ENCODE measurements around the gene SZT2. TPM values are rescaled to one million over a fixed set of nuclear protein-coding genes. Genes with fewer than 3 reads are reported as not detected.

SZT2 gene
- total RNA-seq, 1 donor from 2014 or later: 43.2 TPM

- H3K27me3 Mint-ChIP-seq (ENCODE audit: unreplicated experiment): peaks cover 16% of the 10 kb centered on the region
Observed at GRCh38 chr1:43351421-43352350, 38.0 kb upstream of the SZT2 start.

GRCh38 chr1:43352351-43352705 lies 37.4 kb upstream of the SZT2 start:
- TF ChIP-seq CTCF (IDR thresholded peaks at IDR 0.05; ENCODE audit: unreplicated experiment): no peak
- Mint-ChIP-seq H3K27me3 (ENCODE audit: unreplicated experiment) (peaks cover 16% of the 10 kb centered on the region), H3K4me1 (ENCODE audit: unreplicated experiment) (peaks cover 12% of the 10 kb centered on the region), H3K36me3 (ENCODE audit: low read depth, unreplicated experiment) (no peaks in the 10 kb centered on the region), H3K9me3 (ENCODE audit: unreplicated experiment) (no peaks in the 10 kb centered on the region), H3K4me3 (ENCODE audit: unreplicated experiment) (no peak overlapping the region), H3K27ac (ENCODE audit: unreplicated experiment) (peak overlapping the region; percentile 10)
- DNase-seq (ENCODE audit: low spot score): no peak

More at GRCh38 chr1:43351421-43352350, 38.0 kb upstream of the SZT2 start:
- H3K27ac Mint-ChIP-seq (ENCODE audit: unreplicated experiment): no peak overlapping the region
- no peaks in the 10 kb centered on the region for H3K36me3 Mint-ChIP-seq (ENCODE audit: low read depth, unreplicated experiment)
- no peak for TF ChIP-seq CTCF (IDR thresholded peaks at IDR 0.05; ENCODE audit: unreplicated experiment)
- peaks cover 12% of the 10 kb centered on the region for H3K4me1 Mint-ChIP-seq (ENCODE audit: unreplicated experiment)
- no peaks in the 10 kb centered on the region for H3K9me3 Mint-ChIP-seq (ENCODE audit: unreplicated experiment)
- no peak for DNase-seq (ENCODE audit: low spot score)
- no peak overlapping the region for H3K4me3 Mint-ChIP-seq (ENCODE audit: unreplicated experiment)

- Mint-ChIP-seq H3K9me3 (ENCODE audit: unreplicated experiment) (no peaks in the 10 kb centered on the region), H3K36me3 (ENCODE audit: low read depth, unreplicated experiment) (no peaks in the 10 kb centered on the region), H3K4me1 (ENCODE audit: unreplicated experiment) (peaks cover 14% of the 10 kb centered on the region), H3K27me3 (ENCODE audit: unreplicated experiment) (peaks cover 16% of the 10 kb centered on the region), H3K27ac (ENCODE audit: unreplicated experiment) (peak overlapping the region; percentile 16), H3K4me3 (ENCODE audit: unreplicated experiment) (no peak overlapping the region)
- no peak for DNase-seq (ENCODE audit: low spot score)
- no peak for TF ChIP-seq CTCF (IDR thresholded peaks at IDR 0.05; ENCODE audit: unreplicated experiment)
Observed at GRCh38 chr1:43352881-43353280, 36.8 kb upstream of the SZT2 start.

- no peaks in the 10 kb centered on the region for H3K9me3 Mint-ChIP-seq (ENCODE audit: unreplicated experiment)
- H3K27ac Mint-ChIP-seq (ENCODE audit: unreplicated experiment): no peak overlapping the region
- H3K4me3 Mint-ChIP-seq (ENCODE audit: unreplicated experiment): no peak overlapping the region
- H3K4me1 Mint-ChIP-seq (ENCODE audit: unreplicated experiment): peaks cover 8% of the 10 kb centered on the region
- peaks cover 11% of the 10 kb centered on the region for H3K27me3 Mint-ChIP-seq (ENCODE audit: unreplicated experiment)
- no peak for TF ChIP-seq CTCF (IDR thresholded peaks at IDR 0.05; ENCODE audit: unreplicated experiment)
- DNase-seq (ENCODE audit: low spot score): no peak
- no peaks in the 10 kb centered on the region for H3K36me3 Mint-ChIP-seq (ENCODE audit: low read depth, unreplicated experiment)
Observed at GRCh38 chr1:43354471-43354870, 35.2 kb upstream of the SZT2 start.

DNA sequence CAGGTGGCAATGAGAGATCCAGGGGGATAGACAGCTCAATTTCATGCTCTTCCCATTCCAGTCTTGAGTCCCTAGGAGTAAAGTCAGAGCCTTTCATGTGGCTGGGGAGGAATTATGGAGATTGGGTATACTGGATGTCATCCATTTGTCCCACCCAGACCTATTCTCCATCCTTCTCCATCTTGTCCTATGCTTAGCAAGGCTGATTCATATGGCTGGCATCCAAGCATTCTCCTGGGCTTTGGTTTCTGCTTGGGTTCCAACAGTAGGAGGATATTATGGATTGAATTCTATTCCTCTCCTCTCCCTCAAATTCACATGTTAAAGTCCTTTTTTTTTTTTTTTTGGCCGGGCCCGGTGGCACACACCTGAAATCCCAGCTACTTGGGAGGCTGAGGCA lies 34.8 kb upstream of the SZT2 start:
- TF ChIP-seq CTCF (IDR thresholded peaks at IDR 0.05; ENCODE audit: unreplicated experiment): no peak
- no peak overlapping the region for H3K27ac Mint-ChIP-seq (ENCODE audit: unreplicated experiment)
- H3K4me3 Mint-ChIP-seq (ENCODE audit: unreplicated experiment): no peak overlapping the region
- no peaks in the 10 kb centered on the region for H3K36me3 Mint-ChIP-seq (ENCODE audit: low read depth, unreplicated experiment)
- no peaks in the 10 kb centered on the region for H3K9me3 Mint-ChIP-seq (ENCODE audit: unreplicated experiment)
- peaks cover 10% of the 10 kb centered on the region for H3K27me3 Mint-ChIP-seq (ENCODE audit: unreplicated experiment)
- DNase-seq (ENCODE audit: low spot score): no peak
- peaks cover 8% of the 10 kb centered on the region for H3K4me1 Mint-ChIP-seq (ENCODE audit: unreplicated experiment)

Data from endothelial cell (in vitro differentiated cells).